H1 (cell line): Measurements from ENCODE around the gene SSU72. TPM values are rescaled to one million over a fixed set of nuclear protein-coding genes. Genes with fewer than 3 reads are reported as not detected.

Experiments used
- CTCF ChIA-PET: fragments of 300-600 bp; sonication (Branson Sonifier 250); formaldehyde crosslinking; loops from one replicate; lab custom pipeline; 2021; ENCODE audit not compliant: partially characterized antibody; lab: Charles Lee
- POLR2A ChIA-PET: fragments of 300-600 bp; sonication (Branson Sonifier 250); formaldehyde crosslinking; loops from one replicate; lab custom pipeline; 2021; ENCODE audit warnings: inconsistent platforms; ENCODE audit not compliant: partially characterized antibody; lab: Charles Lee
- DNase-seq, 2 experiments: peaks; one replicate each; pipeline versions ENCODE4 v3.0.0 to v3.0.0-alpha.2; 2010 to 2022; ENCODE audit warnings: low spot score in 2 of 2, low read depth in 1 of 2, mixed read lengths in 1 of 2
- FAIRE-seq: peaks from 2 replicates; lab custom pipeline; 2011; peaks lifted over from hg19 to GRCh38; lab: Jason Lieb, UNC
- H2AFZ ChIP-seq: 2 replicates; pipeline ENCODE4 v1.8.1; 2012; ENCODE audit warnings: low read length, inconsistent platforms
- H2AK5ac ChIP-seq: 2 replicates; pipeline ENCODE4 v1.6.1; 2013; ENCODE audit warnings: low read depth, low read length
- H2BK120ac ChIP-seq: replicated peaks from 2 replicates; pipeline ENCODE3; 2013; ENCODE audit warnings: low read depth, low read length, inconsistent platforms
- H2BK12ac ChIP-seq: 2 replicates; pipeline ENCODE4 v1.6.1; 2013; ENCODE audit warnings: low read depth, low read length
- H2BK15ac ChIP-seq: 2 replicates; pipeline ENCODE4 v1.6.1; 2013; ENCODE audit warnings: low read length
- H2BK20ac ChIP-seq: 2 replicates; pipeline ENCODE4 v1.6.1; 2013; ENCODE audit warnings: low read length
- H2BK5ac ChIP-seq: 2 replicates; pipeline ENCODE4 v1.6.1; 2013; ENCODE audit warnings: low read depth, low read length
- H3K14ac ChIP-seq: 2 replicates; pipeline ENCODE4 v1.6.1; 2013; ENCODE audit warnings: inconsistent platforms; ENCODE audit not compliant: insufficient read length
- H3K18ac ChIP-seq: 2 replicates; pipeline ENCODE4 v1.6.1; 2013; ENCODE audit warnings: low read length; ENCODE audit errors: extremely low read depth
- H3K23ac ChIP-seq: 2 replicates; pipeline ENCODE4 v1.6.1; 2013; ENCODE audit warnings: inconsistent platforms; ENCODE audit not compliant: insufficient read length
- H3K23me2 ChIP-seq: 2 replicates; pipeline ENCODE4 v1.6.1; 2013; ENCODE audit warnings: low read depth, low read length
- H3K27ac ChIP-seq: 2 replicates; pipeline ENCODE4 v1.6.1; 2011; ENCODE audit warnings: low read depth, low read length, inconsistent platforms
- H3K27me3 ChIP-seq, 4 experiments: replicated peaks in 1 of 4; 1 replicate in 1 of 4; 2 replicates in 3 of 4; pipeline versions ENCODE4 v1.6.1 to v1.8.1; 2011 to 2013; ENCODE audit warnings: low read length in 3 of 4, mild to moderate bottlenecking in 3 of 4, inconsistent platforms in 2 of 4, mixed read lengths in 2 of 4, moderate library complexity in 1 of 4; ENCODE audit not compliant: control insufficient read depth in 3 of 4, insufficient read depth in 3 of 4; ENCODE audit errors: extremely low read depth in 1 of 4
- H3K36me3 ChIP-seq, 4 experiments: 2 replicates each; pipeline versions ENCODE4 v1.6.1 to v1.8.1; 2011 to 2013; ENCODE audit warnings: mild to moderate bottlenecking in 4 of 4, low read length in 3 of 4, moderate library complexity in 2 of 4, control low read depth in 1 of 4, inconsistent platforms in 1 of 4; ENCODE audit not compliant: insufficient read depth in 4 of 4, control insufficient read depth in 2 of 4
- H3K4ac ChIP-seq: replicated peaks from 2 replicates; pipeline ENCODE3; 2013; ENCODE audit warnings: low read length, low read depth, mixed read lengths, inconsistent platforms; ENCODE audit not compliant: insufficient read length
- H3K4me1 ChIP-seq, 4 experiments: replicated peaks in 1 of 4; 1 replicate in 1 of 4; 2 replicates in 3 of 4; pipeline versions ENCODE4 v1.6.1 to v1.8.1; 2011 to 2013; ENCODE audit warnings: low read length in 3 of 4, inconsistent platforms in 2 of 4, mixed read lengths in 1 of 4; ENCODE audit not compliant: insufficient read depth in 4 of 4, control insufficient read depth in 3 of 4
- H3K4me2 ChIP-seq, 2 experiments: 2 replicates each; pipeline versions ENCODE4 v1.6.1 to v1.8.1; 2011 to 2013; ENCODE audit warnings: low read depth in 2 of 2, low read length in 2 of 2, control low read depth in 1 of 2, inconsistent platforms in 1 of 2, mild to moderate bottlenecking in 1 of 2; ENCODE audit not compliant: insufficient read depth in 1 of 2
- H3K4me3 ChIP-seq, 4 experiments: fragments of 200-600, 300-600 bp in 1 of 4; sonication (generic), shearing (Covaris generic), sonication (Bioruptor Twin) in 1 of 4; 2 replicates each; pipeline versions ENCODE4 v1.5.1 to v1.8.1; 2011 to 2016; ENCODE audit warnings: low read length in 4 of 4, low read depth in 3 of 4, control low read depth in 2 of 4, inconsistent platforms in 2 of 4, mild to moderate bottlenecking in 2 of 4, mixed read lengths in 1 of 4, moderate library complexity in 1 of 4; ENCODE audit not compliant: insufficient read depth in 2 of 4; ENCODE audit errors: extremely low read depth in 1 of 4
- H3K56ac ChIP-seq: replicated peaks from 2 replicates; pipeline ENCODE3; 2013; ENCODE audit warnings: low read depth, mild to moderate bottlenecking, mixed read lengths, low read length, inconsistent platforms; ENCODE audit not compliant: insufficient read length
- H3K79me1 ChIP-seq: 2 replicates; pipeline ENCODE4 v1.6.1; 2013; ENCODE audit warnings: low read depth, low read length, control low read depth
- H3K79me2 ChIP-seq, 2 experiments: 2 replicates each; pipeline versions ENCODE4 v1.6.1 to v1.8.1; 2012 to 2013; ENCODE audit warnings: low read length in 2 of 2, mild to moderate bottlenecking in 2 of 2, inconsistent platforms in 1 of 2; ENCODE audit not compliant: insufficient read depth in 2 of 2, control insufficient read depth in 1 of 2
- H3K9ac ChIP-seq, 4 experiments: replicated peaks in 1 of 4; 1 replicate in 1 of 4; 2 replicates in 3 of 4; pipeline versions ENCODE4 v1.6.1 to v1.8.1; 2011 to 2013; ENCODE audit warnings: low read depth in 3 of 4, low read length in 3 of 4, control low read depth in 2 of 4, mild to moderate bottlenecking in 2 of 4, moderate library complexity in 2 of 4, inconsistent platforms in 1 of 4; ENCODE audit errors: extremely low read depth in 1 of 4
- H3K9me3 ChIP-seq, 2 experiments: 2 replicates each; pipeline versions ENCODE4 v1.6.1 to v1.8.1; 2012 to 2013; ENCODE audit warnings: mild to moderate bottlenecking in 2 of 2, moderate library complexity in 2 of 2, control low read depth in 1 of 2, inconsistent platforms in 1 of 2, low read depth in 1 of 2, low read length in 1 of 2, mixed read lengths in 1 of 2; ENCODE audit not compliant: insufficient read depth in 2 of 2
- H4K20me1 ChIP-seq, 2 experiments: replicated peaks in 1 of 2; 2 replicates each; pipeline versions ENCODE3 to v1.8.1; 2011 to 2013; ENCODE audit warnings: inconsistent platforms in 2 of 2, low read length in 2 of 2, mild to moderate bottlenecking in 1 of 2; ENCODE audit not compliant: insufficient read depth in 2 of 2, control insufficient read depth in 1 of 2
- H4K5ac ChIP-seq: 2 replicates; pipeline ENCODE4 v1.6.1; 2013; ENCODE audit warnings: low read length, low read depth, mixed read lengths, inconsistent platforms; ENCODE audit not compliant: insufficient read length
- H4K8ac ChIP-seq: 2 replicates; pipeline ENCODE4 v1.8.0; 2013; ENCODE audit warnings: mild to moderate bottlenecking, moderate library complexity, low read length, inconsistent platforms; ENCODE audit not compliant: insufficient read depth; ENCODE audit errors: extremely low read depth
- H4K91ac ChIP-seq: replicated peaks from 2 replicates; pipeline ENCODE3; 2013; ENCODE audit warnings: low read length, mixed read lengths, inconsistent platforms; ENCODE audit not compliant: insufficient read length
- CBX8 ChIP-seq: fragments of 300-800, 300-1000 bp; sonication (generic); IDR thresholded peaks from 2 replicates; pipeline ENCODE4 v1.7.1; 2016; ENCODE audit warnings: low read depth, low read length, borderline replicate concordance
- CHD2 ChIP-seq: IDR thresholded peaks from 2 replicates; pipeline ENCODE4 v1.6.1; 2012; ENCODE audit warnings: low read length, improper control_type of control experiment
- POLR2AphosphoS5 ChIP-seq: IDR thresholded peaks from 2 replicates; pipeline ENCODE4 v1.6.1; 2011; ENCODE audit warnings: low read depth, low read length
- SRF ChIP-seq: IDR thresholded peaks from 2 replicates; pipeline ENCODE4 v1.6.1; 2011; ENCODE audit warnings: mild to moderate bottlenecking, low read depth, low read length, moderate library complexity
- TAF1 ChIP-seq: IDR thresholded peaks from 2 replicates; pipeline ENCODE4 v1.6.1; 2011; ENCODE audit warnings: mild to moderate bottlenecking, low read depth, low read length
- WGBS, 2 experiments: shearing (Covaris generic) in 1 of 2; methylation state at CpG; one replicate each; pipeline versions ENCODE4 v1.1.6 to v1.1.7; 2013 to 2015; ENCODE audit warnings: low lambda C conversion rate in 2 of 2, mixed read lengths in 2 of 2, inconsistent platforms in 1 of 2, low coverage in 1 of 2, missing lambda C conversion rate in 1 of 2; ENCODE audit not compliant: insufficient replicate concordance in 2 of 2, insufficient coverage in 1 of 2, insufficient read length in 1 of 2; ENCODE audit errors: extremely low coverage in 1 of 2, missing lambda C conversion rate in 1 of 2; 5-methylcytosine and 5-hydroxymethylcytosine counted together
- polyA plus RNA-seq, 7 experiments: library from polyadenylated mRNA; depleted of rRNA in 3 of 7; stranded (reverse) in 5 of 7; unstranded in 2 of 7; fragments of >200 nt in 5 of 7; fragments of 200-250 nt in 2 of 7; gene quantifications; 1 replicate in 5 of 7; 2 replicates in 1 of 7; 4 replicates in 1 of 7; pipeline versions ENCODE4 v1.2.1 to v1.2.3, GENCODE V29; 2011 to 2013; ENCODE audit warnings: missing spikeins in 2 of 7, mixed read lengths in 2 of 7
- total RNA-seq: library from RNA; stranded (reverse); fragmentation: NEBNext Ultra II Directional; extraction: Animal tissue kit (Norgen Biotek cat#: 25700); gene quantifications from 2 replicates; pipeline ENCODE4 v1.2.1, GENCODE V29; 2021

The SSU72 gene
- total and polyA plus RNA-seq, 2 of the 8 experiments (the other 6 are each of a cell fraction or from before 2014, with no cell fraction given) = 110 to 165 TPM

DNA sequence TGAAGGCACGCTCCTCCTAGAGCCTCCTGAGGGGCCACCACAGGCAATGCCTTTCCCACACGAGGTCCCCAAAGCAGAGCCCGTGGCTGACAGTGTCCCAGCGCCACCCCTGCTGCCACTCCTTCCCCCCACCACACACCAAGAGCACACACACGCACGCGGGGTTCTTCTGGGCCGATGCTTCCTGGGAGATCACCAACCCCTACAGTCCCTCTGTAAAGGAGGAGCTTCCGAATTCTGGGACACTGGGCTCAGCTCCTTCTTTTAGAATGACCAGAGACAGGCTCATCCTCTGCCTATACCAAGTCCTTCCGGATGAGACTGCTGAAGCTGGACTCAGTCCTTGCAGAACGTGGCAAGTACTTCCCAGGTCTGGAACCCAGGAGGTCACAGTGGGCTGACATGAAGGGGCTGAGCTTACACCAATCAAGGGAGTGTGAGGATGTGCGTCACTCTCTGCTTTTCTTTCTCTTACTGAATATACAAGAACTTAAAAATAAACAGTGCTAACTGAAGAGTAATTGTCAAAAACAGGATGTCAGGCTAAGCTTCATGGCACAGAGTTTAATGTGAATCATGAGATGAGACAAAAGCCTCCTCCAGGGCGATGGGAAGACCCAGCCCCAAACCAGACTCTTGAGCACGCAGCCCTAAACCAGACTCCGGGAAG, 12.7 kb downstream of the SSU72 start:
- Histone ChIP-seq H4K8ac (no peak overlapping the region), H4K91ac (no peak overlapping the region), H4K5ac (no peak overlapping the region), H2BK15ac (no peak overlapping the region), H3K79me2 (peaks cover 15 to 44% of the 10 kb centered on the region in 2 experiments), H3K4me2 (no peak overlapping the region), H3K4me1 (peaks cover 0 to under 1% (median 0%) of the 10 kb centered on the region in 4 experiments; a peak in 1 of 7 replicates), H2AK5ac (no peak overlapping the region), H2BK5ac (no peak overlapping the region), H3K14ac (no peak overlapping the region), H3K36me3 (peaks cover 16 to 47% (median 28%) of the 10 kb centered on the region in 4 experiments), H2BK20ac (no peak overlapping the region), H2BK12ac (no peak overlapping the region), H3K27ac (no peak overlapping the region), H3K9ac (no peak overlapping the region), H3K18ac (no peak overlapping the region), H3K23ac (no peak overlapping the region), H3K79me1 (peaks cover 5% of the 10 kb centered on the region), H4K20me1 (peaks cover 16 to 34% of the 10 kb centered on the region in 2 experiments), H3K4me3 (no peak overlapping the region), H3K4ac (no peak overlapping the region), H3K56ac (no peak overlapping the region), H2AFZ (no peak overlapping the region), H3K27me3 (no peaks in the 10 kb centered on the region), H2BK120ac (no peak overlapping the region), H3K9me3 (no peaks in the 10 kb centered on the region), H3K23me2 (no peaks in the 10 kb centered on the region)
- ChIA-PET POLR2A (interaction anchor here (0.7 to 23.0 kb wide), 4 partner anchors 2 to 15 kb away, joined by 3 to 367 read pairs (median 186); no protein-coding TSS in a partner anchor), CTCF (interaction anchor here (0.8 to 1.7 kb wide), 3 partner anchors 8 to 58 kb away, joined by 3 to 4 read pairs (median 3); no protein-coding TSS in a partner anchor)
- FAIRE-seq = no peak
- 93% methylated on average over 15 of the region's 15 CpGs; no CpG with 5 or more reads in 1 of the 2 experiments for WGBS, 2 experiments
- no peak for DNase-seq
- TF ChIP-seq CBX8 (no peak), SRF (no peak), POLR2AphosphoS5 (peak; percentile 29; the same call in 1 of the 2 replicates), TAF1 (no peak), CHD2 (no peak)
